Measurements from ENCODE around the gene ADGRV1. TPM values are rescaled to one million over a fixed set of nuclear protein-coding genes. Genes with fewer than 3 reads are reported as not detected.

Gene ADGRV1
- total and polyA plus RNA-seq, 2 donors (not counting 3 experiments of a cell fraction or from before 2014, with no cell fraction given) = 0.11 to 0.55 TPM

- Histone ChIP-seq H4K20me1 (replicated peaks; ENCODE audit: control insufficient read depth, extremely low read depth, insufficient read depth, low read length) (no peaks in the 10 kb centered on the region), H3K4me2 (ENCODE audit: insufficient read depth, low read length) (no peak overlapping the region), H3K4me1 (ENCODE audit: control insufficient read depth, extremely low read depth, insufficient read depth, low read length) (peaks cover 10% of the 10 kb centered on the region), H3K79me2 (ENCODE audit: control insufficient read depth, insufficient read depth, low read length) (no peaks in the 10 kb centered on the region), H3K9me1 (replicated peaks; ENCODE audit: control insufficient read depth, extremely low read depth, insufficient read depth, low read length) (no peaks in the 10 kb centered on the region), H3K4me3 (replicated peaks in 1 of 3; ENCODE audit: insufficient read depth in 1 of 3, low read depth in 1 of 3, low read length in 3 of 3) (no peak overlapping the region), H3K9ac (replicated peaks; ENCODE audit: extremely low read depth, insufficient read depth, low read length) (no peak overlapping the region), H3K27me3 (ENCODE audit: control insufficient read depth in 2 of 2, insufficient read depth in 2 of 2, low read length in 2 of 2) (no peaks in the 10 kb centered on the region), H3K27ac (ENCODE audit: insufficient read depth, low read depth, low read length) (no peak overlapping the region), H3K9me3 (replicated peaks; ENCODE audit: control insufficient read depth, insufficient read depth, low read length) (no peaks in the 10 kb centered on the region), H2AFZ (ENCODE audit: low read depth, low read length) (no peak overlapping the region), H3K36me3 (ENCODE audit: control insufficient read depth in 2 of 2, extremely low read depth in 1 of 2, insufficient read depth in 2 of 2, low read length in 2 of 2) (no peaks in the 10 kb centered on the region)
- FAIRE-seq (no peak), DNase-seq (ENCODE audit: low read depth, low spot score) (no peak)
- dilution Hi-C loops (cut with MboI; ENCODE audit: extremely low pct_ligation_motif_present, low sequenced_read_pairs) = no loop called here
- CTCF ChIA-PET = interaction anchor here (1.1 to 2.1 kb wide), 2 partner anchors 76 to 241 kb away, joined by 3 to 5 read pairs; no protein-coding TSS in a partner anchor
- intact Hi-C loops (cut with micrococcal nuclease) = no loop called here
- POLR2A ChIA-PET = no interaction called here
- no TSS peak for BruUV-seq (replicated peaks)
- no peak for TF ChIP-seq GATA2 (IDR thresholded peaks at IDR 0.05; ENCODE audit: insufficient read depth, insufficient read length, low read depth, low read length)
- no peak for TF ChIP-seq FOS (IDR thresholded peaks at IDR 0.05; ENCODE audit: borderline replicate concordance, insufficient read depth, low read length)
- no peak for TF ChIP-seq EZH2 (IDR thresholded peaks at IDR 0.05; ENCODE audit: borderline replicate concordance, low read depth, low read length, severe bottlenecking)
- TF ChIP-seq JUN (IDR thresholded peaks at IDR 0.05; ENCODE audit: borderline replicate concordance, insufficient read depth, insufficient read length, low read depth) = no peak
- TF ChIP-seq CTCF (IDR thresholded peaks at IDR 0.05; ENCODE audit: extremely low read depth in 1 of 2, insufficient read depth in 1 of 2, low read depth in 1 of 2, low read length in 2 of 2) = no peak
- TF ChIP-seq POLR2A (IDR thresholded peaks at IDR 0.05; ENCODE audit: low read depth, low read length) = no peak
Measured at GRCh38 chr5:91143840-91144239, 585.2 kb downstream of the ADGRV1 start.
